ENCODE results near the gene SHISA6. TPM values are rescaled to one million over a fixed set of nuclear protein-coding genes. Genes with fewer than 3 reads are reported as not detected.

Gene SHISA6
- total RNA-seq, 1 donor from 2014 or later: 1.4 TPM

DNA sequence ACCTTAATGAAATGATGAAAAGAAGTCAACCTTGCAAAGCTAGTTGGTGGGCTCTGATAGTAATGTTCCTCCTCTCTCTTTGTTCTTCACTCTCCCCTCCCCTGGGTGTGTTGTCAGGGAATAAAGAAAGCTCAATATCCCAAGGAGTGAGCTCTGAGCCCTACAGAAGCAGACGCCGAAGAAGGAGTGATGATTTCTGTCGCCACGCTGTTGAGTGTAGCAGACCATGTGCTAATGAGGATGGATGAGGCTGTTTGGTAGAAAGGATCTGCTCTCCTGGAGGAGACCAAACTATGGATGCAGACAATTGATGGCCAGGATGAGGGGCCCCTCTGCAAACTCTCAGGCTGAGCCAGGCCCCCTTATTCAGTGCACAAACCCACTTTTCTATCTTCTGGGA is 217.3 kb downstream of the SHISA6 start:
- H3K9me3 Mint-ChIP-seq: no peaks in the 10 kb centered on the region
- H3K4me3 Mint-ChIP-seq: no peak overlapping the region
- TF ChIP-seq, protein P1, sequence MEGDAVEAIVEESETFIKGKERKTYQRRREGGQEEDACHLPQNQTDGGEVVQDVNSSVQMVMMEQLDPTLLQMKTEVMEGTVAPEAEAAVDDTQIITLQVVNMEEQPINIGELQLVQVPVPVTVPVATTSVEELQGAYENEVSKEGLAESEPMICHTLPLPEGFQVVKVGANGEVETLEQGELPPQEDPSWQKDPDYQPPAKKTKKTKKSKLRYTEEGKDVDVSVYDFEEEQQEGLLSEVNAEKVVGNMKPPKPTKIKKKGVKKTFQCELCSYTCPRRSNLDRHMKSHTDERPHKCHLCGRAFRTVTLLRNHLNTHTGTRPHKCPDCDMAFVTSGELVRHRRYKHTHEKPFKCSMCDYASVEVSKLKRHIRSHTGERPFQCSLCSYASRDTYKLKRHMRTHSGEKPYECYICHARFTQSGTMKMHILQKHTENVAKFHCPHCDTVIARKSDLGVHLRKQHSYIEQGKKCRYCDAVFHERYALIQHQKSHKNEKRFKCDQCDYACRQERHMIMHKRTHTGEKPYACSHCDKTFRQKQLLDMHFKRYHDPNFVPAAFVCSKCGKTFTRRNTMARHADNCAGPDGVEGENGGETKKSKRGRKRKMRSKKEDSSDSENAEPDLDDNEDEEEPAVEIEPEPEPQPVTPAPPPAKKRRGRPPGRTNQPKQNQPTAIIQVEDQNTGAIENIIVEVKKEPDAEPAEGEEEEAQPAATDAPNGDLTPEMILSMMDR (conservative IDR thresholded peaks at IDR 0.05): no peak
- H3K4me1 Mint-ChIP-seq: peaks cover 16% of the 10 kb centered on the region
- DNase-seq (ENCODE audit: low read depth, low spot score): no peak
- H3K36me3 Mint-ChIP-seq (ENCODE audit: low read depth): no peaks in the 10 kb centered on the region
- H3K27ac Mint-ChIP-seq (ENCODE audit: unreplicated experiment): no peak overlapping the region
- peaks cover 9% of the 10 kb centered on the region for H3K27me3 Mint-ChIP-seq (ENCODE audit: low read depth)

DNA sequence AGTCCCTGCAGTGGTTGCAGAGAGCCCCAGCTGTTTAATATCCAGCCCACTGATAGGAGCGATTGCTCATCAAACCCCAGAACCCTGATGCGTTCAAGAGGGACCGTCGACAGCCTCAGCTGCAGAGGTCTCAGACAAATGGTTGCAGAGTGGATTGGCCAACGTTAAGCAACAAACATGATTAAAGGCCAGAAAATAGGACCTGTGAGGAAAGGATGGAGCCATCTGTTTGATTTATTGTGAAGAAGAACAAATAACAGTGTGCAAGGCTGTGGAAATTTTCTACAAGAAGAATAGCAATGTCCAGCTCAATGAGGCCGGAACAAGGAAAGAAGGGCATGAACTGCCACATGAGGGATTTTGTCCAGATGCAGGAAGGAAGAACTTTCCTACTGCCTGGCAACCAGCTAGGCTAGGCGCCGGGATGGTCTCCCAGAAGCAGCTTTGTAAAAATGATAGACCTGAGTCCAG is 218.9 kb downstream of the SHISA6 start:
- Mint-ChIP-seq H3K27me3 (ENCODE audit: low read depth) (no peaks in the 10 kb centered on the region), H3K36me3 (ENCODE audit: low read depth) (no peaks in the 10 kb centered on the region), H3K4me3 (no peak overlapping the region), H3K27ac (ENCODE audit: unreplicated experiment) (no peak overlapping the region), H3K4me1 (peaks cover 16% of the 10 kb centered on the region), H3K9me3 (no peaks in the 10 kb centered on the region)
- DNase-seq (ENCODE audit: low read depth, low spot score): no peak
- TF ChIP-seq, protein P1 (conservative IDR thresholded peaks at IDR 0.05): no peak

DNA sequence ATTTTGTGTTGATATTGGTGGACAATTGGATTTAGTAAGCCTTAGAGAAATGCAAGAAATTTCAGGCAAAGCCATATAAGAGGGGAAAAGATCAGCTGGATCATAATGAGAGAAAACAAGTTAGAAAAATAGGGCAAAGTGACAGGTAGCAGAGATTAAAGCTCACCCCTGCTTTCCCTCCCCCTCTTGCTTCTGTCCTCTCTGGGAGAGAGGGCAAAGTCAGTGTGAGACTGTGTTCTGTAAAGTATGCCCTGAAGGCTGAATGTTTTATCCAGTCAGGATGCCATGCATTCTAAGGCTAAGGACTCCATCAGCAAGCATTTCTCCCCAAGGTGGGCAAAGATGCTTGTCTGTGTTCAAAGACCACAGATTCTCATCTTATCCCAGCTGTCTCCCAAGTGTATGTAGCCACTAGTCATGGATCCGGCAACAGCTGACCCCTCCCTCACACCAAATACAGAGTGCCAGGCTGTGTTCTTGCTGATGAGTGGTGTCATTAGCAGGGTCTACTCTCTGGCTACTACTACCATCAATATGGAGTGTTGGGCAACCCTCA is 221.1 kb downstream of the SHISA6 start:
- H3K27ac Mint-ChIP-seq (ENCODE audit: unreplicated experiment): no peak overlapping the region
- H3K36me3 Mint-ChIP-seq (ENCODE audit: low read depth): no peaks in the 10 kb centered on the region
- H3K4me1 Mint-ChIP-seq: peaks cover 12% of the 10 kb centered on the region
- no peaks in the 10 kb centered on the region for H3K27me3 Mint-ChIP-seq (ENCODE audit: low read depth)
- H3K9me3 Mint-ChIP-seq: no peaks in the 10 kb centered on the region
- H3K4me3 Mint-ChIP-seq: no peak overlapping the region
- no peak for DNase-seq (ENCODE audit: low read depth, low spot score)
- TF ChIP-seq, protein P1 (conservative IDR thresholded peaks at IDR 0.05): no peak

DNA sequence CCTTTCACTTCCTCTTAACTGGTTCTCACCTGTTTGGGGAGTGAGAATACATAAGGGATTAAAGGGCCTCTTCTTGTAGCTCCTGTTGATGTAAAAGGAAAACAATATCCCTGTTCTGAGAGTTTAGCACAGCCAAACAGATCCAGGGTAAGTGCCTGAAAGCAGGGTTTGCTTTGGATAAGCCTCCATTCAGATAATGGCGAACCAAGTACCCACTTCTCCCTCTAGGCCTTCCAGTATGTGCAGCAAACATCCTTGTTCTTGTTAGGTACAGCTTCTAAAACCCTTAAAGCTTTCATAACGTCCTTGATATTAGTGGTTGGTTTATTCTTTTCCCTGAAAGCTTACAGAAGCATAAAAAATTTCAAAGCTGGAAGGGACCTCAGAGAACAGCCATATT is 226.6 kb downstream of the SHISA6 start:
- Mint-ChIP-seq H3K27ac (ENCODE audit: unreplicated experiment) (no peak overlapping the region), H3K36me3 (ENCODE audit: low read depth) (no peaks in the 10 kb centered on the region), H3K27me3 (ENCODE audit: low read depth) (peaks cover 2% of the 10 kb centered on the region), H3K4me1 (no peaks in the 10 kb centered on the region), H3K4me3 (no peak overlapping the region), H3K9me3 (no peaks in the 10 kb centered on the region)
- DNase-seq (ENCODE audit: low read depth, low spot score): no peak
- TF ChIP-seq, protein P1 (conservative IDR thresholded peaks at IDR 0.05): no peak

DNA sequence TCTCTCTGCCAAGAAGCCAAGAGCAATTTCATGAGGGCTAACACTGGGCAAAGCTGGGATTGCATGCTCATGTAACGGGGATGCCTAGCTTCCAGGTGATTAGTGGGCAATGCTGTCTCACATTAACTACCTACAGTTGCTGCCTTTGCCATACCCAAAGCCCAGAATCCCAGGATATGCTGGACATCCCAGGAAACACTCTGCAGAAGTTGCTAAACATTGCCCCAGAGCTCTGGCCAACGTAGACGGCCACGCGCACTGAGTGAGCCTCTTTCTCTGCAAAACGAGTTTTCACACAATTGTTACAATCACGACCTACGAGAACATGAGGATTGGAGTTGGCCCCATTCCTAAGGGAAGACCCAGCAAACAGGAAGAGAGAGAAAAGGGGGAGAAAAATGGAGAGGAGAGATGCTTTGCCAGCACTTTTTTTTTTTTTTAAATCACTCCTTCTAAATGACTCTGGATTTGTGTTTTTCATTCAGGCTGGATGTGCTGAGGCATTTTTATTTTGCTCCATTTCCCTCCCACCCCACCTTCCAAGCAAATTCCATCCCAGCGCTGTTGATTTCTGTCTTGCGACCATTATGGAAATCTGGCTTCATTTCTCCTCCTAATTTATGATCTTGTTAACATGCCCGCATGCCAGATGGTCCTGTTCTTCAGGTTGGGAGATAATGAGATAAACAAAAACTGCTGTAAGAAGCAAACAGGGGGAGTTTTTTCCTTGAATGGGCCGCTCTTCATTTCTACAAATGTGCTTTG is 244.5 kb downstream of the SHISA6 start:
- H3K4me1 Mint-ChIP-seq: peaks cover 32% of the 10 kb centered on the region
- no peaks in the 10 kb centered on the region for H3K9me3 Mint-ChIP-seq
- no peak overlapping the region for H3K4me3 Mint-ChIP-seq
- TF ChIP-seq, protein P1 (conservative IDR thresholded peaks at IDR 0.05): no peak
- DNase-seq (ENCODE audit: low read depth, low spot score): no peak
- H3K27ac Mint-ChIP-seq (ENCODE audit: unreplicated experiment): no peak overlapping the region
- H3K27me3 Mint-ChIP-seq (ENCODE audit: low read depth): peaks cover 63% of the 10 kb centered on the region
- H3K36me3 Mint-ChIP-seq (ENCODE audit: low read depth): no peaks in the 10 kb centered on the region
